HEK293 (cell line): ENCODE measurements around the gene PPARD.

ENCODE experiments used
- ZBTB21 ChIP-seq: fragments of 450-650 bp; formaldehyde crosslinking; IDR thresholded peaks from 2 replicates; pipeline ENCODE4 v1.5.1; 2017; ENCODE audit warnings: missing biosample characterization, missing genetic modification characterization
- ZNF169 ChIP-seq: fragments of 450-650 bp; formaldehyde crosslinking; IDR thresholded peaks from 2 replicates; pipeline ENCODE4 v1.5.1; 2016; ENCODE audit warnings: missing biosample characterization, missing genetic modification characterization
- ZNF423 ChIP-seq: fragments of 450-650 bp; formaldehyde crosslinking; IDR thresholded peaks from 2 replicates; pipeline ENCODE4 v1.5.1; 2016; ENCODE audit warnings: missing biosample characterization, missing genetic modification characterization
- ZNF501 ChIP-seq: fragments of 450-650 bp; formaldehyde crosslinking; IDR thresholded peaks from 2 replicates; pipeline ENCODE4 v1.5.1; 2016; ENCODE audit warnings: missing biosample characterization, missing genetic modification characterization

- no peak for TF ChIP-seq ZNF169
- no peak for TF ChIP-seq ZNF423
- TF ChIP-seq ZNF501 (tag by site-specific recombination): no peak
- TF ChIP-seq ZBTB21 (tag by site-specific recombination): no peak
These were observed 30.1 kb upstream of the PPARD start for GRCh38 chr6:35312076-35312800.
